Neural cell (in vitro differentiated cells): ENCODE data around the gene ASCL1.

Source experiments
- CTCF ChIP-seq: fragments of 450-650 bp; IDR thresholded peaks from 2 replicates; pipeline ENCODE4 v1.5.1; 2014; ENCODE audit warnings: antibody characterized with exemption, mild to moderate bottlenecking, moderate library complexity; ENCODE audit not compliant: poor library complexity, severe bottlenecking
- EP300 ChIP-seq: fragments of 450-650 bp; conservative IDR thresholded peaks from 2 replicates; pipeline ENCODE4 v1.6.1; 2014; ENCODE audit warnings: antibody characterized with exemption, mild to moderate bottlenecking, moderate library complexity; ENCODE audit not compliant: poor library complexity, severe bottlenecking
- EZH2 ChIP-seq: fragments of 200-600, 300-800 bp; shearing (Covaris generic), sonication (generic); IDR thresholded peaks from 2 replicates; pipeline ENCODE4 v1.6.1; 2014; ENCODE audit warnings: antibody characterized with exemption, low read length, borderline replicate concordance, mild to moderate bottlenecking; ENCODE audit not compliant: insufficient read depth, poor library complexity, severe bottlenecking
- RAD21 ChIP-seq: fragments of 450-650 bp; conservative IDR thresholded peaks from 2 replicates; pipeline ENCODE4 v1.6.1; 2014; ENCODE audit warnings: antibody characterized with exemption, mild to moderate bottlenecking, moderate library complexity
- REST ChIP-seq: IDR thresholded peaks from 2 replicates; pipeline ENCODE4 v1.6.1; 2012; ENCODE audit warnings: borderline replicate concordance

GRCh38 chr12:102918840-102919239, 38.6 kb upstream of the ASCL1 start:
- TF ChIP-seq REST (no peak), RAD21 (no peak), CTCF (no peak), EP300 (no peak), EZH2 (no peak)
